GDM1 (cell line): ENCODE results near the gene CDH4.

Experiments
- DNase-seq: peaks from one replicate; lab custom pipeline; 2025; lab: John Stamatoyannopoulos, UW

Gene CDH4

GRCh38 chr20:61788343-61788742, 536.3 kb downstream of the CDH4 start:
- DNase-seq, result no peak

DNA sequence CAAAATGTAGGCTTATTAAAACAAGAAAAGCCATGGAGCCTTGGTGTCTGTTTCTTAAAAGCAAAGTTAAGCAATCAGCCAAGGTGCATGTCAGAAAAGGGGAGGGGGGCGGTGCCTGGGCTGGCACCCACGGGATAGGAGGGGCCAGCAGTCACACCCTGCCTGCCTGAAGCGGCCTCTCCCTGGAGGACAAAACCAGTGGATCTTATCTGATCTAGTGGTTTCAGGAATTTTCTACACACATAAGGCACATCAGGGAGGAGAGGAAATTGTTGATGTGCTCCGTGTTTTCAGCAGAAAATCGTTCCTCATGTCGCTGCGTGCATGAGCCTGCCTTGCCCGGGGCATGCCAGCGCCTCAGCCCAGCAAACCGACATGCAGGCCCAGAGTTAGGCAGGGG, 537.3 kb downstream of the CDH4 start:
- DNase-seq, result no peak

DNA sequence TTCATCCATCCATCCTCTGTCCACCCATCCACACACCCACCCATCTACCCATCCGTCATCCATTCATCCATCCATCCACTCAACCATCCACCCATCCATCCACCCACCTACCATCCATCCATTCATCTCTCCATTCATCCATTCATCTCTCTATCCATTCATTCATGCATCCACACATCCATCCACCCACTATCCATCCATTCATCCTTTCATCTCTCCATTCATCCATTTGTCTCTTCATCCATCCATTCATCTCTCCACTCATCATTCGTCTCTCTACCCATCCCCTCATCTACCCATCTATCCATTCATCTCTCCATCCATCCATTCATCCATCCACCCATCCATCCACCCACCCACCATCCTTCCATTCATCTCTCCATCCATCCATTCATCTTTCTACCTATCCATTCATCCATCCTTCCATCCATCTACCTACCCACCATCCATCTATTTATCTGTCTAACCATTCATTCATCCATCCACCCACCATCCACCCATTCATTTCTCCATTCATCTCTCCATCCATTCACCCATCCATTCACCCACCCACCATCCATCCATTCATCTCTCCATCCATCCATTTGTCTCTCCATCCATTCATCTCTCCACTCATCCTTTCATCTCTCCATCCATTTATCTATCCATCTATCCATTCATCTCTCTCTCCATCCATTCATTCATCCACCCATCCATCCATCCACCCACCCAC, 538.2 kb downstream of the CDH4 start:
- no peak for DNase-seq

DNA sequence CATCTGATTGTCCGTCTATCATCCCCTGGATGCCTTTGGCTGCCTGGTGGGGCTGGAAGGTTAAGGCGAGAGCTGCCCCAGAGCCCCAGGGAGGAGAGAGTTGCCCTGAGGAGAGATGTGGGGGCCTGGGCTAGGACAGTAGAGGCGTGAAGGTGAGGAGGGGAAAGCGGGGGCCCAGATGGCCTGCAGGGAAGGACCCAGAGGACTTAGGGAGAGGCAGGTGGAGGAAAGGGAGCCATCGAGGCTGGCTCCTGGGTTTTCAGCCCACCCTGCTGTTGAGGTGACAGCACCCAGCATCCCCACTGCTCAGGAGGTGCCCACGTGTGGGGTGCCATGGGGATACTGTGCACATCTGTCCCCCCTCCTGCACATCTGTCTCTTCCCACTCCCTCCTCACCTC, 539.9 kb downstream of the CDH4 start:
- DNase-seq, result no peak

- no peak for DNase-seq
Observed at GRCh38 chr20:61795669-61796630, 543.9 kb downstream of the CDH4 start.

- no peak for DNase-seq
Observed at GRCh38 chr20:61796738-61797137, 544.7 kb downstream of the CDH4 start.

DNA sequence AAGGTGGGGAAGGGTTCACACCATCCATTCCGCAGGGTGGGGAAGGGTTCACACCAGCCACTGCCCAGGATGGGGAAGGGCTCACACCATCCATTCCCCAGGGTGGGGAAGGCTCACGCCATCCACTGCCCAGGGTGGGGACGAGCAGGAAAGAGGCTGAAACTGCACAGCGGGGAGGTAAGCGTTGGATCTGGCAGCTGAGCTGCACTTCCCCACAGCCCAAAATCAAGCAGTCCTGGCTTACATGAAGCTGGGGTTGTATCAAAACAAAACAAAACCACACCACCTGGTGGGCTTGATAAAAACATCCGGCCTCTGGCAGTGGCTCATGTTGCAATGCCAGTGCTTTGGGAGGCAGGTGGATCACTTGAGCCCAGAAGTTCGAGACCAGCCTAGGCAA, 545.1 kb downstream of the CDH4 start:
- DNase-seq, result no peak

- DNase-seq, result no peak
Observed at GRCh38 chr20:61797971-61798411, 545.9 kb downstream of the CDH4 start.

DNA sequence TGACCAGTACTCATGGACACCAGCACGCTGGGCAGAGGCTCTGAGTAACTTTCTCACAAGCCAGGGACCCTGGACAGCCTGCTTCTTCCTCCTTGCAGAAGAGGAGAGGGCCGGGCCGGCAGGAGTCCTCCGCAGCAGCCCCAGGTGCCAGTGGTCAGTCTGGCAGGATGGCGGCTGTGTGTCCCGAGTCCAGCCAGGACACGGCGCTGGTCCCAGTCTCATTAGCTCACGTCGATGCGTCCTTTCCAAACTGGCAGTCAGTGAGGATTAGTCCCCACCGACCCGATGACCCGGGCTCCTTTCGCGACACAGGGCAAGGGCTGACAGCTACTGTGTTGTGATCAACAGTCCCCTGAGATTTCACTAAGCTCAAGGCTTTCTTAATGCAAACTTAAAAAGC, 546.6 kb downstream of the CDH4 start:
- DNase-seq, result no peak

DNA sequence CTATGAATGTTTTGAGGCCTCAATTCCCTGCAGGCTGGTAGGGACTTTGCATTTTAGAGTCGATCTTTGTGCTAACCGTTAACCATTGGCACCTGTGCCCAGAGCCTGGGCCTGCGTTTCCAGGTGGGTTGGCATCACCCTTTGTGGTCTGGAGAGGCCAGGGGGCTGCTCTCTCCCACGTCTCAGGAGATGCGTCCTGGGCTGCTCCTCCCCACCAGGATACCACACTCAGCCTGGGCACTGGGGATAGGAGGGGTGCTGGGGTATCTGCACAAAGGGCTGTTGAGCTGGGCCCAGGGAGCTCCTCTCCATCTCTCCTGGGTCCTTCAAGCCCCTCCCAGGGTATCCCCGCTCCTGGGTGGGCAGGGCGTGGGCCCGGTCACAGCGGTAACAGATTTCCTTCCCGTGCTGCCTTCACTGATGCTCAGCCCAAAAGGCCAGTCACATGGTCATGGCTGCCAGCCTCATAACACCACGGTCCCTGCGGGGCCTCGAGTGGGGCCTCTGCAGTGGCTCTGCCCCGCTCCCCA, 547.4 kb downstream of the CDH4 start:
- DNase-seq, result no peak

- no peak for DNase-seq
Observed at GRCh38 chr20:61799928-61800327, 547.9 kb downstream of the CDH4 start.

GRCh38 chr20:61800359-61801064, 548.5 kb downstream of the CDH4 start:
- no peak for DNase-seq

- no peak for DNase-seq
Observed at GRCh38 chr20:61801065-61801360, 549.0 kb downstream of the CDH4 start.

GRCh38 chr20:61801428-61801827, 549.4 kb downstream of the CDH4 start:
- DNase-seq, result no peak

DNA sequence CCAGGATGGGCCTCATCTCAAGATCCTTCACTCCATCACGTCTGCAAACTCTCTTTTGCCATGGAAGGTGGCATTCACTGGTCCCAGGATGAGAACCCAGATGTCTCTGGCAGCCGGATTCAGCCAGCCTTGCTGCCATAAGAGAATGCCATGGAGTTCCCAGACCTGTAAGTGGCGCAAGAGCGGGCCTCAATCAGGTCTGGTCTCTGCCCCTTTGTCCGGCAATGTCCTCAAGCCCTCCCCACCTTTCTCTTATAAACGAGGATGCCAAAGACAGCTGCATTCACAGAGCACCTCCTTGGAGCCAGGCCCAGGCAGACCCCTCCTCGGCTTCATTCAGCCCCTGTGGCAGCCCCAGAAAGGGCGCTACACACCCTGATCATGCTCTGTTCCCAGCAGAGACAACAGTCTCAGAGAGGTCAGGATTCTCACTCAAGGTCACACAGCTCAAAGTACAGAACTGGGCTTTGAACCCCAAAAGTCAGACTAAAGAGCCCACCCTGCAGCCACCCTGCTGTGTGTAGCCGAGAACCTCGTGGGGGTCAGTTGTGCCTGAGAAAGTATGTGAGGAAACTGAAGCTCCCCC, 549.9 kb downstream of the CDH4 start:
- DNase-seq, result no peak

DNA sequence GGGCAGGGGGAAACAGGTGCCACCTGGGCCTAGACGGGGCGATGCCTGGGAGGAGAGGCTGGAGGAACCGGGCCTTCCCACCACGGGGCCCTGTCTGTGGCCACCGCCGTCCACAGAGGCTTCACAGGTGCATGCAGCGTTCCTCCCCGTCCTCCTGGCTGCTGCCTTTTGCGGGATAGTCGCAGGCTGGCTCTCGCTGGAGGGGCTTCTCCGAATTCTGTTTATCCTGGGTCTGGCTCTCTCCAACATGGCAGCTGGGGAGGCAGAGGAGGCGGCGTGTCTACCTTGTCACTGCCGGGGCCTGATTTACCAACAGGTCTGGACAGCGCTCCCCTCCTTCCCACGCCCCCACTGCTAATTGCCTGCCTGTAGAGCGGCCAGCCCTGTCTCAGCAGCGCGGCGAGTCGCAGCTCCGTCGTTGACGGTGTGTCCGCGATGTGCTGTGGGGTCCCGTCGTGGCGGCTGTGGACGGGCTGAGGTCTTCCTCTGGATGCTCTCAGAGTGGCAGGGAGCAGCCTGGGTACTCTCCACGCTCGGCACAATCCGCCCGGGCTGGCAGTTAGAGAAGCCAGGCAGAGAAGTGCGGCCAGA, 550.8 kb downstream of the CDH4 start:
- no peak for DNase-seq

- DNase-seq, result no peak
Observed at GRCh38 chr20:61803416-61803914, 551.4 kb downstream of the CDH4 start.

DNA sequence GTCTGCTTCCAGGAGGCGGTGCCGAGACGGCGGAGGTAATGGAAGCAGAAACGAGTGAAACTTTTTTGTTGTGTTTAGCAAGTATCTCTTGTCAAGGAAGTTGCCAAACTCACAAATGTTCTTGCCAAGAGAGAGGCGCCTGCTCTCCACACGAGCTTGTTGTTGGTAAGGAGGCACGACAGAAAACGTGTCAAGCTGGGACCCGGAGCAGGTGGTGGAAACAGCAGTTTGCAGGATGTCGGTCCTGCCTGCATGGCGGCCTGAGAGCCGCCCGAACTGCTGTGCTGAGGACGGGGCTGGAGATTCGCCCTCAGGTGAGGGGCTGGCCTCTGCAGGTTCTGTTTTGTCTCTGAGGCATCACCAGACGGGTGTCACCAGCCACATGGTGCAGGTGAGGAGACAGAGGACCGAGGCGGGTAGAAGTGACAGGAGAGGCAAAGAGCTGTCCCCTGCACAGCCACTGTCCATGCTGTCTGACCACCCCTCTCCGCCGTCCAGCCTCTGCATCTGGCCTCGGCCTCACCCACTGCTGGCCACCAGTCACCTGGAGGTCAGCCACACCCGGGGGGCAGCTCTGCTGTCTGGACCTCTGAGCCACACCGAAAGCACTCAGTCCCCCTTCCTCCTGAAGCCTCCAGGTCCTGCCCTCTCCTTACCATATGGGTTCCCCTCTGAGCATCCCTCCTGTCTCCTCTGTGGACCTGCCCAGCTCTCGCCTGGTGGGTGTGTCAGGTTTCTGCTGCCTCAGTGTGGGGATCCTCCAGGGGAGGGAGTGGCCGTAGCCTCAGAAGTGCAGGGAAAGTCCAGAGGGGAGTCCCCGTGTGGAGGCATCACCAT, 552.1 kb downstream of the CDH4 start:
- DNase-seq, result no peak

GRCh38 chr20:61804752-61805295, 552.8 kb downstream of the CDH4 start:
- DNase-seq, result no peak

- DNase-seq, result no peak
Observed at GRCh38 chr20:61805365-61805764, 553.3 kb downstream of the CDH4 start.
